ENCODE results near the gene RPRD2. TPM values are rescaled to one million over a fixed set of nuclear protein-coding genes. Genes with fewer than 3 reads are reported as not detected.

Gene RPRD2
- total and polyA plus RNA-seq, 9 of the 15 experiments (the other 6 are each of a cell fraction or from before 2014, with no cell fraction given) = 1.5 to 21.6 (median 7.7) TPM

- TF ChIP-seq SIN3A (IDR thresholded peaks at IDR 0.05; ENCODE audit: borderline replicate concordance in 2 of 2, control insufficient read depth in 1 of 2, low read depth in 2 of 2, low read length in 2 of 2) (peak in 1 of 2 experiments; percentile 73; a peak in 1 of 4 replicates), ZFPM2 (CRISPR knock-in tag; IDR thresholded peaks at IDR 0.05) (no peak), KLF1 (tag; IDR thresholded peaks at IDR 0.05) (no peak), ARID1B (IDR thresholded peaks at IDR 0.05) (peak; percentile 60), KDM1A (IDR thresholded peaks at IDR 0.05) (peak in 1 of 2 experiments; percentile 4; a peak in 1 of 4 replicates), AFF4 (CRISPR knock-in tag; IDR thresholded peaks at IDR 0.05) (no peak), ZNF57 (CRISPR knock-in tag; IDR thresholded peaks at IDR 0.05) (no peak), ZNF212 (CRISPR knock-in tag; IDR thresholded peaks at IDR 0.05) (no peak), CHCHD3 (CRISPR knock-in tag; IDR thresholded peaks at IDR 0.05) (no peak), ZFX (CRISPR knock-in tag; IDR thresholded peaks at IDR 0.05) (peak; percentile 68), XRCC5 (IDR thresholded peaks at IDR 0.05; ENCODE audit: low read depth, low read length) (no peak), TSHZ1 (CRISPR knock-in tag; IDR thresholded peaks at IDR 0.05) (no peak), HBP1 (CRISPR knock-in tag; IDR thresholded peaks at IDR 0.05) (no peak), ATF4 (CRISPR knock-in tag; IDR thresholded peaks at IDR 0.05) (no peak), CCAR2 (IDR thresholded peaks at IDR 0.05; ENCODE audit: low read depth, low read length) (no peak), MCM7 (IDR thresholded peaks at IDR 0.05) (no peak), RNF2 (IDR thresholded peaks at IDR 0.05) (no peak)
Measured at GRCh38 chr1:150507912-150508864, 144.2 kb downstream of the RPRD2 start, which contains the start of gene ECM1 (continued).
